Astrocyte of the cerebellum (primary cell): Measurements from ENCODE around the gene PYGM.

Experiments used
- DNase-seq: peaks from one replicate; pipeline ENCODE4 v3.0.0-alpha.2; 2011; ENCODE audit warnings: low read depth
- H3K4me3 ChIP-seq: 2 replicates; pipeline ENCODE4 v1.5.1; 2011; ENCODE audit warnings: mild to moderate bottlenecking, low read depth, low read length, moderate library complexity
- CTCF ChIP-seq: IDR thresholded peaks from 2 replicates; pipeline ENCODE4 v1.5.1; 2012; ENCODE audit warnings: low read length, low read depth, moderate library complexity, mild to moderate bottlenecking; ENCODE audit errors: missing control alignments
- in situ Hi-C: cut with HindIII; loops from 2 replicates; pipeline ENCODE4 v1.10.0; 2017; ENCODE audit warnings: low sequenced_read_pairs

Gene PYGM

GRCh38 chr11:64747961-64748665, 11.7 kb downstream of the PYGM start:
- in situ Hi-C loops: no loop called here
- no peak overlapping the region for H3K4me3 ChIP-seq
- TF ChIP-seq CTCF: no peak
- no peak for DNase-seq

- in situ Hi-C loops: no loop called here
- TF ChIP-seq CTCF: no peak
- no peak overlapping the region for H3K4me3 ChIP-seq
- no peak for DNase-seq
Measured at GRCh38 chr11:64746486-64746885, 13.3 kb downstream of the PYGM start.

- in situ Hi-C loops: no loop called here
- no peak for DNase-seq
- TF ChIP-seq CTCF: no peak
- peak overlapping the region; percentile 32 for H3K4me3 ChIP-seq
Measured at GRCh38 chr11:64745521-64746328, 14.0 kb downstream of the PYGM start.

- in situ Hi-C loops: no loop called here
- peak overlapping the region; percentile 32 for H3K4me3 ChIP-seq
- no peak for DNase-seq
- no peak for TF ChIP-seq CTCF
Measured at GRCh38 chr11:64745189-64745520, 14.6 kb downstream of the PYGM start.

- TF ChIP-seq CTCF: no peak
- DNase-seq: no peak
- in situ Hi-C loops: no loop called here
- H3K4me3 ChIP-seq: peak overlapping the region; percentile 32
Measured at GRCh38 chr11:64744544-64745188, 15.1 kb downstream of the PYGM start.

GRCh38 chr11:64743591-64744543, 15.9 kb downstream of the PYGM start, which contains the start of gene RASGRP2:
TSS of gene RASGRP2 (minus strand) at chr11:64744142. CDS start at chr11:64742866, 1,276 bp downstream.
- in situ Hi-C loops: no loop called here
- peak within 1 kb of the TSS; percentile 32 for H3K4me3 ChIP-seq
- peak; percentile 58 for TF ChIP-seq CTCF
- DNase-seq: no peak
